Activated naive CD4-positive, alpha-beta T cell treated with Interleukin-2 at 50 U/mL for 16 hours (primary cell): ENCODE measurements around the gene ARR3.
"Not testable (repeated sequence)": the region's sequence is repeated elsewhere in the genome, so short reads cannot be mapped to it uniquely, and the experiment has no call there.

Source experiments
- DNase-seq: peaks from one replicate; pipeline ENCODE4 v3.0.0-alpha.2; 2020

ARR3 gene

GRCh38 chrX:70268034-70268433 lies at the start of gene ARR3:
TSS of gene ARR3 (plus strand) at chrX:70268334. CDS start at chrX:70269386, 1,052 bp downstream.
- DNase-seq = no peak

- DNase-seq = no peak
These were observed 48.0 kb upstream of the ARR3 start for GRCh38 chrX:70219938-70220764.

- no peak for DNase-seq
These were observed 42.1 kb upstream of the ARR3 start for GRCh38 chrX:70226048-70226447.

GRCh38 chrX:70226687-70227086 lies 41.4 kb upstream of the ARR3 start:
- DNase-seq = no peak

- DNase-seq = no peak
These were observed 36.5 kb upstream of the ARR3 start for GRCh38 chrX:70231666-70232065.

GRCh38 chrX:70234355-70234754 lies 33.8 kb upstream of the ARR3 start, which contains the start of gene AWAT1:
TSS of gene AWAT1 (plus strand) at chrX:70234655. CDS start at chrX:70234696, 41 bp downstream.
- DNase-seq = no peak

- DNase-seq = no peak
These were observed 27.4 kb upstream of the ARR3 start for GRCh38 chrX:70240751-70241150.

GRCh38 chrX:70241501-70241900 lies 26.6 kb upstream of the ARR3 start:
- no peak for DNase-seq

- DNase-seq = not testable (repeated sequence)
These were observed 24.5 kb upstream of the ARR3 start for GRCh38 chrX:70243601-70244000.

GRCh38 chrX:70244881-70245280 lies 23.3 kb upstream of the ARR3 start:
- DNase-seq = no peak

GRCh38 chrX:70247252-70247651 lies 20.9 kb upstream of the ARR3 start:
- DNase-seq = no peak

GRCh38 chrX:70252491-70252890 lies 15.6 kb upstream of the ARR3 start:
- no peak for DNase-seq

GRCh38 chrX:70253377-70254062 lies 14.6 kb upstream of the ARR3 start:
- no peak for DNase-seq

GRCh38 chrX:70254063-70254400 lies 14.1 kb upstream of the ARR3 start:
- DNase-seq = no peak

GRCh38 chrX:70254909-70255308 lies 13.2 kb upstream of the ARR3 start:
- no peak for DNase-seq

GRCh38 chrX:70255452-70255851 lies 12.7 kb upstream of the ARR3 start:
- no peak for DNase-seq

GRCh38 chrX:70257423-70258288 lies 10.5 kb upstream of the ARR3 start:
- no peak for DNase-seq

- DNase-seq = no peak
These were observed 8.0 kb upstream of the ARR3 start, which contains the start of gene P2RY4 for GRCh38 chrX:70260104-70260503. TSS of gene P2RY4 (minus strand) at chrX:70260204. CDS start at chrX:70259624, 580 bp downstream.

- DNase-seq = peak; percentile 5
These were observed 5.1 kb upstream of the ARR3 start for GRCh38 chrX:70262952-70263567.

- no peak for DNase-seq
These were observed 3.4 kb upstream of the ARR3 start for GRCh38 chrX:70264784-70265183.

- DNase-seq = not testable (repeated sequence)
These were observed 5.9 kb downstream of the ARR3 start for GRCh38 chrX:70274029-70274428.

- no peak for DNase-seq
These were observed 10.9 kb downstream of the ARR3 start for GRCh38 chrX:70279081-70279480.

GRCh38 chrX:70280573-70280972 lies 12.4 kb downstream of the ARR3 start:
- no peak for DNase-seq
